Measurements from ENCODE around the gene KCNA2.

DNA sequence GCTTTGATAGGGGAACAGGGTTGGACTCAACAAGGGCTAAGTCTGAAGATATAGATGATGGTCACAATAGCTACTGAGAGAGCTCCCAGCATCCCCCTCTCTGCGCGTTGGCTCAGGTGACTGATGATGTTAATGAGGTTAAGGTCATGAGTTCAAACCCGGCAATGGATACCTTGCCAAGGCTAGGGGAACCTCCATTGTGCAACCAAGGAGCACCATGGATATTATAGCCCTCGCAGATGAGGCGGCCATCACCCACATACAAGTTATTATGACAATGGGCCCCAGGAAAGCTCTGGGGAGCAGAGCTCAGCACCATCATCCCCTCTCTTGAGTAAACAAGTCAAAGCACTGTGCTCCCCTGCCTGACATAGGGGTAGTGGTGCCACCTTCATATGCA, 8.2 kb downstream of the KCNA2 start:
- TF ChIP-seq ZNF140 (tag by site-specific recombination; IDR thresholded peaks at IDR 0.05) (no peak), ZNF830 (tag by site-specific recombination; IDR thresholded peaks at IDR 0.05; ENCODE audit: low read depth) (no peak), ZBTB8A (tag by site-specific recombination; IDR thresholded peaks at IDR 0.05) (no peak), SCRT2 (tag by site-specific recombination; IDR thresholded peaks at IDR 0.05) (no peak), YY1 (tag by site-specific recombination; IDR thresholded peaks at IDR 0.05) (no peak), TCF7L2 (IDR thresholded peaks at IDR 0.05; ENCODE audit: borderline replicate concordance, low read depth, low read length) (no peak), MYNN (tag by site-specific recombination; IDR thresholded peaks at IDR 0.05; ENCODE audit: borderline replicate concordance) (no peak), ZNF221 (tag by site-specific recombination; IDR thresholded peaks at IDR 0.05; ENCODE audit: borderline replicate concordance) (no peak), ZBTB21 (tag by site-specific recombination; IDR thresholded peaks at IDR 0.05) (no peak), ZSCAN30 (tag by site-specific recombination; IDR thresholded peaks at IDR 0.05) (no peak)
- TF ChIP-seq, protein P1, sequence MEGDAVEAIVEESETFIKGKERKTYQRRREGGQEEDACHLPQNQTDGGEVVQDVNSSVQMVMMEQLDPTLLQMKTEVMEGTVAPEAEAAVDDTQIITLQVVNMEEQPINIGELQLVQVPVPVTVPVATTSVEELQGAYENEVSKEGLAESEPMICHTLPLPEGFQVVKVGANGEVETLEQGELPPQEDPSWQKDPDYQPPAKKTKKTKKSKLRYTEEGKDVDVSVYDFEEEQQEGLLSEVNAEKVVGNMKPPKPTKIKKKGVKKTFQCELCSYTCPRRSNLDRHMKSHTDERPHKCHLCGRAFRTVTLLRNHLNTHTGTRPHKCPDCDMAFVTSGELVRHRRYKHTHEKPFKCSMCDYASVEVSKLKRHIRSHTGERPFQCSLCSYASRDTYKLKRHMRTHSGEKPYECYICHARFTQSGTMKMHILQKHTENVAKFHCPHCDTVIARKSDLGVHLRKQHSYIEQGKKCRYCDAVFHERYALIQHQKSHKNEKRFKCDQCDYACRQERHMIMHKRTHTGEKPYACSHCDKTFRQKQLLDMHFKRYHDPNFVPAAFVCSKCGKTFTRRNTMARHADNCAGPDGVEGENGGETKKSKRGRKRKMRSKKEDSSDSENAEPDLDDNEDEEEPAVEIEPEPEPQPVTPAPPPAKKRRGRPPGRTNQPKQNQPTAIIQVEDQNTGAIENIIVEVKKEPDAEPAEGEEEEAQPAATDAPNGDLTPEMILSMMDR (tag by site-specific recombination; IDR thresholded peaks at IDR 0.05), result no peak
- TF ChIP-seq, protein P2, sequence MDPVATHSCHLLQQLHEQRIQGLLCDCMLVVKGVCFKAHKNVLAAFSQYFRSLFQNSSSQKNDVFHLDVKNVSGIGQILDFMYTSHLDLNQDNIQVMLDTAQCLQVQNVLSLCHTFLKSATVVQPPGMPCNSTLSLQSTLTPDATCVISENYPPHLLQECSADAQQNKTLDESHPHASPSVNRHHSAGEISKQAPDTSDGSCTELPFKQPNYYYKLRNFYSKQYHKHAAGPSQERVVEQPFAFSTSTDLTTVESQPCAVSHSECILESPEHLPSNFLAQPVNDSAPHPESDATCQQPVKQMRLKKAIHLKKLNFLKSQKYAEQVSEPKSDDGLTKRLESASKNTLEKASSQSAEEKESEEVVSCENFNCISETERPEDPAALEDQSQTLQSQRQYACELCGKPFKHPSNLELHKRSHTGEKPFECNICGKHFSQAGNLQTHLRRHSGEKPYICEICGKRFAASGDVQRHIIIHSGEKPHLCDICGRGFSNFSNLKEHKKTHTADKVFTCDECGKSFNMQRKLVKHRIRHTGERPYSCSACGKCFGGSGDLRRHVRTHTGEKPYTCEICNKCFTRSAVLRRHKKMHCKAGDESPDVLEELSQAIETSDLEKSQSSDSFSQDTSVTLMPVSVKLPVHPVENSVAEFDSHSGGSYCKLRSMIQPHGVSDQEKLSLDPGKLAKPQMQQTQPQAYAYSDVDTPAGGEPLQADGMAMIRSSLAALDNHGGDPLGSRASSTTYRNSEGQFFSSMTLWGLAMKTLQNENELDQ (tag by site-specific recombination; IDR thresholded peaks at IDR 0.05; ENCODE audit: low read depth), result no peak
- TF ChIP-seq, protein P3, sequence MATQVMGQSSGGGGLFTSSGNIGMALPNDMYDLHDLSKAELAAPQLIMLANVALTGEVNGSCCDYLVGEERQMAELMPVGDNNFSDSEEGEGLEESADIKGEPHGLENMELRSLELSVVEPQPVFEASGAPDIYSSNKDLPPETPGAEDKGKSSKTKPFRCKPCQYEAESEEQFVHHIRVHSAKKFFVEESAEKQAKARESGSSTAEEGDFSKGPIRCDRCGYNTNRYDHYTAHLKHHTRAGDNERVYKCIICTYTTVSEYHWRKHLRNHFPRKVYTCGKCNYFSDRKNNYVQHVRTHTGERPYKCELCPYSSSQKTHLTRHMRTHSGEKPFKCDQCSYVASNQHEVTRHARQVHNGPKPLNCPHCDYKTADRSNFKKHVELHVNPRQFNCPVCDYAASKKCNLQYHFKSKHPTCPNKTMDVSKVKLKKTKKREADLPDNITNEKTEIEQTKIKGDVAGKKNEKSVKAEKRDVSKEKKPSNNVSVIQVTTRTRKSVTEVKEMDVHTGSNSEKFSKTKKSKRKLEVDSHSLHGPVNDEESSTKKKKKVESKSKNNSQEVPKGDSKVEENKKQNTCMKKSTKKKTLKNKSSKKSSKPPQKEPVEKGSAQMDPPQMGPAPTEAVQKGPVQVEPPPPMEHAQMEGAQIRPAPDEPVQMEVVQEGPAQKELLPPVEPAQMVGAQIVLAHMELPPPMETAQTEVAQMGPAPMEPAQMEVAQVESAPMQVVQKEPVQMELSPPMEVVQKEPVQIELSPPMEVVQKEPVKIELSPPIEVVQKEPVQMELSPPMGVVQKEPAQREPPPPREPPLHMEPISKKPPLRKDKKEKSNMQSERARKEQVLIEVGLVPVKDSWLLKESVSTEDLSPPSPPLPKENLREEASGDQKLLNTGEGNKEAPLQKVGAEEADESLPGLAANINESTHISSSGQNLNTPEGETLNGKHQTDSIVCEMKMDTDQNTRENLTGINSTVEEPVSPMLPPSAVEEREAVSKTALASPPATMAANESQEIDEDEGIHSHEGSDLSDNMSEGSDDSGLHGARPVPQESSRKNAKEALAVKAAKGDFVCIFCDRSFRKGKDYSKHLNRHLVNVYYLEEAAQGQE (tag by site-specific recombination; IDR thresholded peaks at IDR 0.05), result no peak
- TF ChIP-seq, protein P4, sequence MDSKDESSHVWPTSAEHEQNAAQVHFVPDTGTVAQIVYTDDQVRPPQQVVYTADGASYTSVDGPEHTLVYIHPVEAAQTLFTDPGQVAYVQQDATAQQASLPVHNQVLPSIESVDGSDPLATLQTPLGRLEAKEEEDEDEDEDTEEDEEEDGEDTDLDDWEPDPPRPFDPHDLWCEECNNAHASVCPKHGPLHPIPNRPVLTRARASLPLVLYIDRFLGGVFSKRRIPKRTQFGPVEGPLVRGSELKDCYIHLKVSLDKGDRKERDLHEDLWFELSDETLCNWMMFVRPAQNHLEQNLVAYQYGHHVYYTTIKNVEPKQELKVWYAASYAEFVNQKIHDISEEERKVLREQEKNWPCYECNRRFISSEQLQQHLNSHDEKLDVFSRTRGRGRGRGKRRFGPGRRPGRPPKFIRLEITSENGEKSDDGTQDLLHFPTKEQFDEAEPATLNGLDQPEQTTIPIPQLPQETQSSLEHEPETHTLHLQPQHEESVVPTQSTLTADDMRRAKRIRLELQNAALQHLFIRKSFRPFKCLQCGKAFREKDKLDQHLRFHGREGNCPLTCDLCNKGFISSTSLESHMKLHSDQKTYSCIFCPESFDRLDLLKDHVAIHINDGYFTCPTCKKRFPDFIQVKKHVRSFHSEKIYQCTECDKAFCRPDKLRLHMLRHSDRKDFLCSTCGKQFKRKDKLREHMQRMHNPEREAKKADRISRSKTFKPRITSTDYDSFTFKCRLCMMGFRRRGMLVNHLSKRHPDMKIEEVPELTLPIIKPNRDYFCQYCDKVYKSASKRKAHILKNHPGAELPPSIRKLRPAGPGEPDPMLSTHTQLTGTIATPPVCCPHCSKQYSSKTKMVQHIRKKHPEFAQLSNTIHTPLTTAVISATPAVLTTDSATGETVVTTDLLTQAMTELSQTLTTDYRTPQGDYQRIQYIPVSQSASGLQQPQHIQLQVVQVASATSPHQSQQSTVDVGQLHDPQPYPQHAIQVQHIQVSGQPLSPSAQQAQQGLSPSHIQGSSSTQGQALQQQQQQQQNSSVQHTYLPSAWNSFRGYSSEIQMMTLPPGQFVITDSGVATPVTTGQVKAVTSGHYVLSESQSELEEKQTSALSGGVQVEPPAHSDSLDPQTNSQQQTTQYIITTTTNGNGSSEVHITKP (tag by site-specific recombination; IDR thresholded peaks at IDR 0.05), result no peak
